ENCODE results near the gene GRIK1. TPM values are rescaled to one million over a fixed set of nuclear protein-coding genes. Genes with fewer than 3 reads are reported as not detected.

GRIK1 gene
- total RNA-seq, 1 donor = not detected

DNA sequence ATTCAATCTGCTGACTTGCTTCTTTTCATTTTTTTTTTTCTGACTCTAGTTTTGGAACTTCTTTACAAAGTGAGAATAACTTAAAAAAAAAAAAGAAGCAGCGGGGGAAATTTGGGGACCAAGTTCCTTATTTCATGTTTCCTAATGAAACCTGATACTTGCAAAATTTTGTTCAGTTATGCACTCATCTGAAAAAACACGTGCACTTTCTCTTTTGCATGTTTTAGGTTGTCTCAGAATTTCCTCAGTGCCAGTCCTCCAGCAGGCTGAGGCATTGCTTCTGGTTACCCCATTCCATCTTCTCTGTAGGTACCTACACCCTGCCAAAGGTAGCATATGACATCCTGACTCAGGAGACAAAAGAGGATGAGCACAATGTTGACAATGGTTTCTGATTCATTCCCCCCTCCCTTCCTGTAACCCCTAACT is 299.7 kb downstream of the GRIK1 start:
- peaks cover 10% of the 10 kb centered on the region for H3K9me3 ChIP-seq (ENCODE audit: low read depth, low read length)

DNA sequence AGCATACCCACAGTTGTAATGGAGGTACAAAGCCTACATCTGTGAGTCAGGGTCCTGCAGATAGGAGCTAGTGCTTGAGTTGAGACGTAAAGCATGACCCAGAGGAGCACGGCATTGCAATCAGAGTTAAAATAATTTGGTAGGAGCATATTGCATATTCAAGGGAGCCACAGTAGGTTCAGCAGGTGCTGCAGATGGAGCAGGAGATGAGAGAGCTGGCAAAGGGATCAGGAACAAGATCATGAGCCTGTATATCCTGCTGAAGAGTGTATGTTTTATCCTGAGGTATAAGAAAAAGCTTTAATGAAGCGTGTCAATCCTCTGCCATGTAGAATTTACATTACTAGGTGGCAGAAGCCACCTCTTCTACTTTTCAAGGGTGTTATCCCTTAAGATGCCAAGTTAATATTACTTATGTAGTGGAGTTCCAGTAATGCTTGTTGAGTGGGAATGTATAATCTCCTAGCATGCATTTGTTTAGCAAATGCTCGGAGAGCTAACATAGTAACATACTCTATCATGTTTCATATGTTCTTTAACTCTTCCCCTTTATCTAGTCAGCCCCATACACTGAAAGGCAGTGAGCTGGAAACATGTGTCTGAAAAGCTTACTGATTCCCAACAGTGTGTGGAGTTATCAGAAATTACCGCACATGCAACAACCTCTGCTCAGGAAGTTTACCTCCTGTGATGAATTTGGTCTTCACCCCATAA is 300.3 kb downstream of the GRIK1 start:
- Histone ChIP-seq H3K27me3 (ENCODE audit: insufficient read depth, low read length) (no peaks in the 10 kb centered on the region), H3K4me3 (ENCODE audit: low read length) (no peak overlapping the region), H3K4me1 (ENCODE audit: insufficient read depth, low read length) (peaks cover 27% of the 10 kb centered on the region), H3K9me3 (ENCODE audit: low read depth, low read length) (peaks cover 10% of the 10 kb centered on the region)

More for the DNA sequence above, 299.7 kb downstream of the GRIK1 start:
- Histone ChIP-seq H3K4me3 (ENCODE audit: low read length) (no peak overlapping the region), H3K4me1 (ENCODE audit: insufficient read depth, low read length) (peaks cover 27% of the 10 kb centered on the region), H3K27me3 (ENCODE audit: insufficient read depth, low read length) (no peaks in the 10 kb centered on the region)

DNA sequence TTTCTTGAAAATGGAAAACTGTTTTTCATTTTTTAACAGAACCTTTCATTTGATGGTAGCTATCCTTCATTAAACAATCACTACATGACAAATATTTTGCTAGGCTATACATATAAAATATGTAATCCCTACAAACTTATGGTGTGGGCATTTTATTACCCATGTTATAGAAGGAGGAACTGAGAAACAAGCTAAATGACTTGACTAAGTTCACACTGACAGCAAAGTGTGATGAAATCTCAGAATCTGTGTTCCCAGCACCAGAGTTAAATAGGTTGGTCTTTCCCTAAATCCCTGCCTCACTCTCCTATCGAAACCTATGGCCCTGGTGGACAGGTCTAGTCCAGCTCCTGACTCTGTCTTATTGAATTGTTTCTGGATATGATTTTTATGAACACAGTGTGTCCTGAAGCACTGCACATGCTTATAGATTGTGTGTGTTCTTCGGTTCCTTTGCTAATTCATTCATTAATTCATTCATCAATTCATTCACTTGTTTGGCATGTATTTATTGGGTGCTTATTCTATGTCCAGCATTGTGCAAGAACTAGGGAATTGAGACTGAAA is 301.0 kb downstream of the GRIK1 start:
- no peak overlapping the region for H3K4me3 ChIP-seq (ENCODE audit: low read length)
- peaks cover 10% of the 10 kb centered on the region for H3K9me3 ChIP-seq (ENCODE audit: low read depth, low read length)

DNA sequence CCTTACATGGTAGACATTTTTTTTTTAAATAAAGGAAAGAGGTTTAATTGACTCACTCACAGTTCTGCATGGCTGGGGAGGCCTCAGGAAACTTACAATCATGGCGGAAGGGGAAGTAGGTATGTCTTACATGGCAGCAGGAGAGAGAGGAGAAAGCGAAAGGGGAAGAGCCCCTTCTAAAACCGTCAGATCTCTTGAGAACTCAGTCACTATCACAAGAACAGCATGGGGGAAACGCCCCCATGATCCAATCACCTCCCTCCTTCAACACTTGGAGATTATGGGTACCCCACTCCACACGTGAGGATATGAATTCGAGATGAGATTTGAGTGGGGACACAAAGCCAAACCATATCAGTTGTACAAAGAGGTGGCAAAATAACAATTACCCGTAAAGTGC is 301.7 kb downstream of the GRIK1 start:
- Histone ChIP-seq H3K4me3 (ENCODE audit: low read length) (no peak overlapping the region), H3K9me3 (ENCODE audit: low read depth, low read length) (peaks cover 10% of the 10 kb centered on the region), H3K4me1 (ENCODE audit: insufficient read depth, low read length) (peaks cover 27% of the 10 kb centered on the region), H3K27me3 (ENCODE audit: insufficient read depth, low read length) (no peaks in the 10 kb centered on the region)

More for the DNA sequence above, 301.0 kb downstream of the GRIK1 start:
- no peaks in the 10 kb centered on the region for H3K27me3 ChIP-seq (ENCODE audit: insufficient read depth, low read length)
- peaks cover 27% of the 10 kb centered on the region for H3K4me1 ChIP-seq (ENCODE audit: insufficient read depth, low read length)

DNA sequence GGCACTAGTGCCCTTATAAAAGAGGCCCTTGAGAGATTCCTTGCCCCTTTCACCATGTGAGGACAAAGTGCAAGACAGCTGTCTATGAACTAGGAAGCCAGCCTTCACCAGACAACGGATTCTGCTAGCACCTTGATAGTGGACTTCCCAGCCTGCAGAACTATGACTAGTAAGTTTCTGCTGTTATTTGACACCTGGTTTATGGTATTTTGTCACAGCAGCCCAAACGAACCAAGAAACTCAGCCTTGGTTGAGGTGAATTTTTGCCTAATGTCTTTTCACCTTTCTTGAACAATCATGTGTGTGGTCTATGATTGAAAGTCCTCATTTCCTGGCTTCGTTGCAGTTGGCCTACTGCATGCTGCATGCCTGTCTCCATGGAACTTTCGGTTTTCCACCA is 302.2 kb downstream of the GRIK1 start:
- Histone ChIP-seq H3K9me3 (ENCODE audit: low read depth, low read length) (peaks cover 10% of the 10 kb centered on the region), H3K27me3 (ENCODE audit: insufficient read depth, low read length) (no peaks in the 10 kb centered on the region), H3K4me1 (ENCODE audit: insufficient read depth, low read length) (peaks cover 27% of the 10 kb centered on the region), H3K4me3 (ENCODE audit: low read length) (no peak overlapping the region)

DNA sequence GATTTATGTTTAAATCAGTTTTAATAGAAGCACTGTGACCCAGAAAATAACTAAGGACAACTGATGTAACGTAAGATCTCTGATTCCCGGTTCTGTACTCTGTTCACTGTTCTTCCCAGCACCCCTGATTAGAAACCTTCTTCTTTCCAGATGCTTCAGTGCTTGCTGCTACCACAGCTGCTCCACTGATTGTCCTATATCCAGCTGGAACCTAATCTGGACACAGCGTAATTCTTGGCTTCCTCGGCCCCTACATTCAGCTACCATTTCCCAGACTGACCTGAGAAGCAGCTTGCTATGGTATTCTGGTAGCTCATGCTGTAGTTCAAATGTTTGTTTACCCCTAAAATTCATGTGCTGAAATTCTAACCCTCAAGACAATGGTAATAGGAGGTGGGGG is 302.7 kb downstream of the GRIK1 start:
- Histone ChIP-seq H3K4me1 (ENCODE audit: insufficient read depth, low read length) (peaks cover 27% of the 10 kb centered on the region), H3K9me3 (ENCODE audit: low read depth, low read length) (peaks cover 10% of the 10 kb centered on the region), H3K4me3 (ENCODE audit: low read length) (no peak overlapping the region)

DNA sequence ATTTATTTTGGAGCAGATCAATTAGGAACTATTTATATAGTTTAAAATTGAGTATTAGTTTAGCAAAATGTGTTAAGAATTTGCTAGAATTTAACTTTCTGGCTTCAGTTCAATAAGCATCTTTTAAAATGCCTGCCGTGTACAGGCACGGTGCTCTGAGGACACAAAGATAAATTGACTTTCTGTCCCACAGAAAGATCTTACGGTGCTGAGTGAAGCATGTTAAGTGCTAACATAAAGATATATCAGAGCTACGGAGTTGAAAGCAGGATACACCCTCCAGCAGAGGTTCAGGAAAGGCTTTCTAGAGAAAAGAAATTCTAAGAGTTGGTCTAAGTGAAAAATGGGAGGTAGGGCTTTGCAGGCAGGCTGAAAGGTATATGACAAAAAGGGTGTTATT is 305.4 kb downstream of the GRIK1 start:
- Histone ChIP-seq H3K4me3 (ENCODE audit: low read length) (no peak overlapping the region), H3K27me3 (ENCODE audit: insufficient read depth, low read length) (no peaks in the 10 kb centered on the region), H3K4me1 (ENCODE audit: insufficient read depth, low read length) (peaks cover 11% of the 10 kb centered on the region), H3K9me3 (ENCODE audit: low read depth, low read length) (peaks cover 10% of the 10 kb centered on the region)

More for the DNA sequence above, 302.7 kb downstream of the GRIK1 start:
- no peaks in the 10 kb centered on the region for H3K27me3 ChIP-seq (ENCODE audit: insufficient read depth, low read length)

DNA sequence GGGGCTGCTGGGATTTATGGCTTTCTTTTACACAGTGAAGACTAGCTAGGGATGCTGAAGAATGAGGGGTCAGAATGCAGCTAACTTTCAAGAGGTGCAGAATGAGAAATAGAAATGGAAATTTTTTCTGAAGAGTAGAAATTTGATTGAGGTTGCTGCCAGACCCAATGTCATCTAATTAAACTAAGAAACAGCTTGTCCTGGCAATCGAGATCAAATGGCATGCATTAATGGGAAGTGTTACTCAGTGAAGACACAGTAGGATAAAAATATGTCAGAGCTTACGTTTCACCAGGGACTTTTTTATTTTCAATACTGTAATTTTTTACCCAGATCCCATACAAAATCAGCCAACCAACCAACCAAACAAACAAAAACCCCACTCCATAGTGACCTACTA is 306.0 kb downstream of the GRIK1 start:
- no peak overlapping the region for H3K4me3 ChIP-seq (ENCODE audit: low read length)
- peaks cover 10% of the 10 kb centered on the region for H3K9me3 ChIP-seq (ENCODE audit: low read depth, low read length)
- no peaks in the 10 kb centered on the region for H3K27me3 ChIP-seq (ENCODE audit: insufficient read depth, low read length)
- peaks cover 5% of the 10 kb centered on the region for H3K4me1 ChIP-seq (ENCODE audit: insufficient read depth, low read length)

DNA sequence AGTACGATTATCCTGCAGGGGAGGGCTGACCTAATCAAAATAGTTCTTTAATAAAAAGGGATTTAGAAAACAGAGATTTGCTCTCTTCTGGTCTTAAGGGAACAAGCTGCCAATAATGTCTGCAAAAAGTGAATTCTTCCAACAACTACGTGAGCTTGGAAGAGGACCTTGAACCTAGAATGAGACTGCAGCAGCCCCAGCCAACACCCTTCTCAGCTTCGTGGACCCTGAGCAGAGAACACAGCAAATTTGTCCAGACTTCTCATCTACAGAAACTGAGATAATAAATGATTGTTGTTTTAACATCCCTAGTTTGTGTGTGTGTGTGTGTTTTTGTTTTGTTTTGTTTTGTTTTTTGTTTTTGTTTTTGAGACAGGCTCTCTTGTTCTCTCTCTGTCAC is 309.4 kb downstream of the GRIK1 start:
- Histone ChIP-seq H3K9me3 (ENCODE audit: low read depth, low read length) (no peaks in the 10 kb centered on the region), H3K27me3 (ENCODE audit: insufficient read depth, low read length) (no peaks in the 10 kb centered on the region), H3K4me1 (ENCODE audit: insufficient read depth, low read length) (no peaks in the 10 kb centered on the region)

DNA sequence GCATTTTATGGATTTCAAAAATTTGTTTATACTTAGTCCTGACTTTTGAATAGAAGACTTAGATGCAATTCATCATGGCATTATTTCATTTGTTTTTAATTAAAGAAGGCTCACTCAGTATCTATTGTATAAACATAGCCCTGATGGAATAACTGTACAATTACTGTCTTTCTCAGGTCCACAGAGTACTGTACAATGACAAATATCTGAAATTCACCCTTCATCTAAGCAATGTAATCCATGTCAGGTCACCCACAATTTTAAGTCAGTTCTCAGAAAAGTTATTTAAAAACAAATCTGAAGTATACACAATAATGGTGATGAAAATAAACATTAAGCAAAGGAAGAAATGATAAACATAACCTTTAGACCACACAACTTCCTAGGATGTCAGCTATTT is 311.9 kb downstream of the GRIK1 start:
- no peaks in the 10 kb centered on the region for H3K27me3 ChIP-seq (ENCODE audit: insufficient read depth, low read length)
- no peaks in the 10 kb centered on the region for H3K9me3 ChIP-seq (ENCODE audit: low read depth, low read length)
- no peak overlapping the region for H3K4me3 ChIP-seq (ENCODE audit: low read length)
- no peaks in the 10 kb centered on the region for H3K4me1 ChIP-seq (ENCODE audit: insufficient read depth, low read length)

More for the DNA sequence above, 309.4 kb downstream of the GRIK1 start:
- no peak overlapping the region for H3K4me3 ChIP-seq (ENCODE audit: low read length)

DNA sequence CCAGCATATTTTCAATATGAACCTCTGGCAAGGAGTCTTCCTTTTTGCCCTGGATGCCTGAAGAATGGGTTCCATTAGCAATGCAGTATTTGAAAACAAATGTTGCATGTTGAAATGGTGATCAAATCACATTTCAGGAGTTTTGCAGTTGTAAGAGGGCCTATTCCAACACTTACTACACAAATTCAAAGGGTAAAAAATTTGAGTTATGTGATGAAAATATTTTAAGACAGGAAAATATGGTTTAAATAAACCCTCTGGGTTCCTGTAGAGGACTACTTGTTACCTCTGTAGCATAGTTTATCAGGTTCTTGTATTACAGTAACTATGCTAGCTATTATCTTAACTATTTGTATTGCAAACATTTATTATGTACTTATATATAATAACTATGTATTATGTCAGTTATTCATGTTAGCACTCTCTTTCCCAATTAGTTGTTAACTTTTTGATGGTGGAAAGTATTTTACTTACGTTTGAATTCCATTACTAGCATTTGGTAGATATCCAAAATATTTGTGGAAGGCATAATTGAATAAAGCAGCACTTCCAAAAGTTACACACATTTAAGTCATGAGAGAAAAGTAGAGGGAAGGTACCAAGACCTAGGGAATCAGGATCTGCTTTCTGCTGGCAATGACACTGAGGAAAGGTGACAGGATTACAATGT is 312.9 kb downstream of the GRIK1 start:
- H3K4me3 ChIP-seq (ENCODE audit: low read length) = no peak overlapping the region
- no peaks in the 10 kb centered on the region for H3K27me3 ChIP-seq (ENCODE audit: insufficient read depth, low read length)
- H3K4me1 ChIP-seq (ENCODE audit: insufficient read depth, low read length) = no peaks in the 10 kb centered on the region
- no peaks in the 10 kb centered on the region for H3K9me3 ChIP-seq (ENCODE audit: low read depth, low read length)

DNA sequence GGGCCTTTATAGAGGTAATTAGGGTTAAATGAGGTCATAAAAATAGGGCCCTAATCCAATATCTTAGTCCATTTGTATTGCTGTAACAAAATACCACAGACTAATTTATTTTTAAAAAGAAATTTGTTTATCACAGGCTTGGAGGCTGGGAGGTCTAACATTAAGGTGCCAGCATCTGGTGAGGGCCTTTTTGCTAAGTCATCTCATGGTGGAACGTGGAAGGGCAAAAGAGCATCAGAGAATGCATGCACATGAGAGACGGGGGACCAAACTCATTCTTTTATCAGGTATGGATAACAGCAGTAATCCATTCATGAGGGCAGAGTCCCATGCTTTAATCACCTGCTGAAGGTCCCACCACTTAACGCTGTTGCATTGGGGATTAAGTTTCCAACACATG is 313.8 kb downstream of the GRIK1 start:
- Histone ChIP-seq H3K27me3 (ENCODE audit: insufficient read depth, low read length) (no peaks in the 10 kb centered on the region), H3K4me3 (ENCODE audit: low read length) (no peak overlapping the region), H3K4me1 (ENCODE audit: insufficient read depth, low read length) (no peaks in the 10 kb centered on the region), H3K9me3 (ENCODE audit: low read depth, low read length) (no peaks in the 10 kb centered on the region)

DNA sequence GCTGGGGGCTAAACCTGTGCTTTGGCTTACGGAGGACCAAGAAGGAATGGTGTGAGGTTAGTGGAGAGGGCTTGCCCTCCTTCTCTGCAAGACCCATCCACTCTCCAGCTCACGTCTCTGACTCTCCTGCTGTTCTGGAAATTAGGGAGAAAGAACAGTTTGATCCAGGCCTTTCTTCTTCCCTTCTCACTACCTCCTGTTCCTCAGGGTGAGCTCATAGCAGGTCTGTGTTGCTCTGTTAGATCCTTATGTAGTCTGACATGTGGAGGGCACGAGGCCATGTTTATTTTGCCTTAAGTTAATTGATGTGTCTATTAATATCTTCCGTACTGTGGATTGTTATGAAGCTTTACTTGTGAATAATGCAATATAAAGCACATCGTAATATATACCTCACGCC is 315.0 kb downstream of the GRIK1 start:
- no peaks in the 10 kb centered on the region for H3K4me1 ChIP-seq (ENCODE audit: insufficient read depth, low read length)
- no peaks in the 10 kb centered on the region for H3K9me3 ChIP-seq (ENCODE audit: low read depth, low read length)
- H3K27me3 ChIP-seq (ENCODE audit: insufficient read depth, low read length) = no peaks in the 10 kb centered on the region
- no peak overlapping the region for H3K4me3 ChIP-seq (ENCODE audit: low read length)

DNA sequence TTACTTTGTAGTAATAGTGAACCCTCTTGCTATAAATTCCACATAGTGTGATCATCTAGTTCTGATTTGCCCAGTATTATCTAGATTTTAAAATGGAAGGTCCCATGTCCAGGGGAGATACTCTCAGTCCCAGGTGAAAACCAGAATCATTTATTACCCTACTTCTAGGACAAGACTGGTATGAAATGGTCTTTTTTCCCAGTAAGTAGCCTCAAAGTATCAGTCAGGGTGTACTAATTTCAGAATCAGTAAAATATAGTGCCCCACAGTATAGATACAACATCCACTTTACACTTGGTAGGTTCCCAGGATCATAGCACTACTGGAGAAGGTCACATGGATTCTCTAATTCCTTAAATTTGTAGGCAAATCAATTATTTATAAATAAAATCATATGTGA is 318.3 kb downstream of the GRIK1 start:
- H3K27me3 ChIP-seq (ENCODE audit: insufficient read depth, low read length) = no peaks in the 10 kb centered on the region
- no peaks in the 10 kb centered on the region for H3K9me3 ChIP-seq (ENCODE audit: low read depth, low read length)
- no peak overlapping the region for H3K4me3 ChIP-seq (ENCODE audit: low read length)
- no peaks in the 10 kb centered on the region for H3K4me1 ChIP-seq (ENCODE audit: insufficient read depth, low read length)

DNA sequence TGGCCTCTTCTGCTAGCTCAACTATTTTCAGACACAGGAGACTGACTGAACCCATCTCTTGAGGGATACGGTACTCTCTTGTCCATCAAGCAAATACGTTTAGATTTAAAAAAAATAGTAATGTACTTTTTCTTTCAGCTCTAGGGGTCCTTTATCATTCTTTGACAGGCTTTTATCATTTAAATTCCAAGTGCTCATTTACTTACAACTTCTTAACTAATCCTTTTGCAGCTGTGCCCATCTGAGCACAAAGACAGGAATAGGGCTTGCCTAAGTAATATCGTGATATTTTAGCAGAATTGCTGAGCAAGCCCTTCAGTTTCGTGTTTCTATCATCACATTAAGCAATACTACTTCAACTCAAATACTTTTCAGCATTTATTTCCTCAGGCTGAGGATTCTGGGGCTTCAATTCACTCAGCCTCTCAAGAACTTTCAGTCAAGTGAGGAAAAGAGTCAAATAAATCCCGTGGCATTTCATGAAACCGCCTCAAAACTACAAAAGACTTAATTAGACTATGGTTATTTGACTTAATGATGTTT is 323.5 kb downstream of the GRIK1 start:
- no peaks in the 10 kb centered on the region for H3K27me3 ChIP-seq (ENCODE audit: insufficient read depth, low read length)
- no peaks in the 10 kb centered on the region for H3K4me1 ChIP-seq (ENCODE audit: insufficient read depth, low read length)
- no peak overlapping the region for H3K4me3 ChIP-seq (ENCODE audit: low read length)
- H3K9me3 ChIP-seq (ENCODE audit: low read depth, low read length) = no peaks in the 10 kb centered on the region
